ENCODE results near the gene CCDC148.

GRCh38 chr2:158477202-158477601, 20.6 kb upstream of the CCDC148 start:
- TF ChIP-seq CTCF (IDR thresholded peaks at IDR 0.05; ENCODE audit: low read length) = no peak
- TF ChIP-seq EZH2 (IDR thresholded peaks at IDR 0.05; ENCODE audit: borderline replicate concordance, low read length) = no peak
